T1000 (cell line): Measurements from ENCODE around the gene KIAA1671.

Experiments
- DNase-seq: peaks from one replicate; lab custom pipeline; 2025; ENCODE audit warnings: mixed read lengths; lab: John Stamatoyannopoulos, UW

Gene KIAA1671

DNA sequence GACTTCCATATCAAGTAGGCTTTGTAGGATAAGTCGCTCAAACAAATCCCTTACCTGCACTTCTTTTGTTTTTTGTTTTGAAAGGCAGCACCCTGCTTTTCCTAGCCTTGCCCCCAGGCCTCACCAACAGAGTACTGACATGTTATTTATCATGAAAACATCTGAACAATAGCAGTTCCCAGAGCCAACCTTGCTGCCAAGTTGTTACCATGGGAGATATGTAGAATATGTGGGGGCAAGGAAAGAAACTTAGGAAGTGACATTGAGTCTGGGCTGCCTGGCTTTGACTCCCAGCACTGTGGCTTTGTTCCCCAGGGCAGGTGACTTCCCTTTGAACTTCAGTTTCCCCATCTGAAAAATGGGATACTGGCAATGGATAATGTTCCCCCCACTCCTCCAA is 193.8 kb downstream of the KIAA1671 start:
- no peak for DNase-seq

GRCh38 chr22:25146906-25147641 is 194.6 kb downstream of the KIAA1671 start:
- DNase-seq, result no peak

DNA sequence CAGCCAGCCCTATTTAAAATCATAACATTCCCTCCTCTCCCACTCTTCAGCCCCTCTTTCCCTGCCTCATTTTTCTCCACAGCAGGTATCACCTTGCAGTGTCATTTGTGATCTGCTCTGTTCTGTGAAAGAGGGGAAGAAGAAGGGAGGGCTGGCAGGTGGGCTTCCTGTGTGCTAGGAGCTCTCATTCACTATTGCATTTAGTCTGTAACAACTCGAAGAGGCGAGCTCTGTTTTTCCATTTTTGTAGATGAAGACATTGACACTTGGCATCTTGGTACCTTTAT is 195.1 kb downstream of the KIAA1671 start:
- DNase-seq, result no peak

- no peak for DNase-seq
These were observed 195.7 kb downstream of the KIAA1671 start for GRCh38 chr22:25148149-25148691.

- DNase-seq, result no peak
These were observed 196.5 kb downstream of the KIAA1671 start for GRCh38 chr22:25149014-25149413.

GRCh38 chr22:25153961-25154666 is 201.6 kb downstream of the KIAA1671 start:
- DNase-seq, result no peak

DNA sequence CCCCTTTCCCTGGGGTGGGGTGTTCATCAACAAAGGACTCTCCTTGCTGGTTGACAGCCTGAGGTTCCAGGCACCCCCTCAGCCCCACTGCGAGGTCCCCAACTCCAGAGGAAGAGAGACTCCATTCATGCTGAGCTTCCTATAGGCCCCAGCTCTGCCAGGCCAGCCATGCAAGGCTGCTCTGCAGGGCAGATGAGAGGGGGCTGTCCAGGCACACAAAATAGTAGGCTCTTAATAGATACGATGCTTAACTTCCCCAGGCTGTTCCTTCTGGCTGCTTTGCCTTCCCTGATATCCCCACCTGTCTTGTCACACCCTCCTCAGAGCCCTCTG is 202.1 kb downstream of the KIAA1671 start:
- DNase-seq, result no peak

DNA sequence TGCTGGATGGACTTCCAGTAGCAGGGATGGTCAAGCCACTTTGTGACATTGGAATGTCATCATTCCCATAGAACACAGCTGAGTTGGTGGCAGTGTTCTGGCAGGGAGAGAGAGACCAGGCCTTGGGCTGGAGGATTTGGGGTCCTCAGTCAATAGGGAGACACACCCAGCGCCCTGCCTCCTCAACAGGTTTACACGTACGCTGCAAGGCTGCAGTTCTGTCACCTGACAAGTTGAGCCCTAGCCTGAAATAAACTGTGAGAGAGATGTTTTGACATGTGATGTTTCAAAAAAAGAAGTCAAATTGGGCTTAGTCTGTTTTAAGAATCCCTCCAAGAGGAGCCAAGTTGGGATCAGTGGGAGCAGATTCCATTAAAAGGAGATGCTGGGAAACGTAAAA is 204.2 kb downstream of the KIAA1671 start:
- DNase-seq, result no peak

GRCh38 chr22:25159028-25159427 is 206.5 kb downstream of the KIAA1671 start:
- DNase-seq, result no peak

- DNase-seq, result no peak
These were observed 207.8 kb downstream of the KIAA1671 start for GRCh38 chr22:25160120-25160996.

DNA sequence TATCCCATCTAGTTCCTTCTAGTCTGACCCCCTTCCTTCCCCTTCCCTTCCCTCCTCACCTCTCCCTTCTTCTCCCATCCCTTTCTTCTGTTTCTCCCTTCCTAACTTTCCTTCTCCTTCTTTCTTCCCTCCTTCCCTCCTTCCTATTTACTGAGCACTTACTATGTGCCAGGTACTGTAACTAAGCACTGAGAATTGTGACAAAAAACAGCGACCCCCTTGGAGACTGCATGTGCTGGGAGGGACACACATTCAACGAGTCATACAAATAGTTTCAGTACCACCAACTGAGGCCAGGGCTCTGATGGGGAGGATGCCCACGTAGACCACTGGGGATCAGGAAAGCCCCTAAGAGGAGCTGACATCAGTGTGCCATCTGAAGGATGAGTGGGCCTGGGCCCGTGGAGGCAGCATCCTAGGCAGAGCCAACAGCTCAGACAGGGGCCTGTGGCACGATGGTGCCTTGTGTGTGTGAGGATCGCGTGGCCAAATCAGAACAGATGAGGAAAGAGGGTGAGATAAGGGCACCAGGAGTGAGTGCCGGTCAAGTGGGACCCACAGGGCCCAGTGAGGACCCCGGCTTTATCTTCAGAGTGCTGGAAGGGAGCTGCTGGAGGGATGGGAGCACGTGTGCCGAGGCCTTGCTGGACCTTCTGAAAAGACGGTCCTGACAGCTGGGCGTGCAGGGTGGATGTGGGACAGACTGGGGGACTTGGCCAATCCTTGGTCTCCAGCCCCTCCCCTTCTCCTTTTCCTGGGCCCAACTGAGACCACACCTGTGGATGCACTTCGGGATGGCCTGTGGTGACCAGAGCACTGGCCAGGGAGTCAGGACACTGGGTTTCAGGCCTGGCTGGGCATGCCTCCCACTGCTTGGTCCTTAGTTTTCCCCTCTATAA is 208.8 kb downstream of the KIAA1671 start:
- DNase-seq, result no peak

GRCh38 chr22:25161916-25162530 is 209.5 kb downstream of the KIAA1671 start:
- DNase-seq, result no peak

GRCh38 chr22:25162561-25162960 is 210.0 kb downstream of the KIAA1671 start:
- DNase-seq, result no peak

DNA sequence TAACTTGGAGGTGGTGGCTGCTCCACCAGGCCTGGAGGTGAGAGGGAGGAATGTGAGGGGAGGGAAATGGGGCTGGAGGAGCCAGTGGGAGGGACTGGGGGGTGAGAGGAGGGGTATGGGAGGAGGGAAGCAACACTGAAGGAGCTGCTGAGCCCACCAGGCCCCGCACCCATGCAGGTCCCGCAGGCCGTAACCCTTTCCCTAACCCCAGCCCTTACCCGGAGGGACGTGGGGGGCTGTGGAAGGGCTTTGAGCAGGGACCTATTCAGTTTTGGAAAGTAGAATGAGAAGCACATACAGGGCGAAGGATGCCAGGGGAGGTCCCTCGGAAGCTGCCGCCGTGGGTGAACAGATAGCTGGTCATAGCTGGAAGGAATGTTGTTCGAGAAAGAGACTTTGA is 213.3 kb downstream of the KIAA1671 start:
- no peak for DNase-seq

DNA sequence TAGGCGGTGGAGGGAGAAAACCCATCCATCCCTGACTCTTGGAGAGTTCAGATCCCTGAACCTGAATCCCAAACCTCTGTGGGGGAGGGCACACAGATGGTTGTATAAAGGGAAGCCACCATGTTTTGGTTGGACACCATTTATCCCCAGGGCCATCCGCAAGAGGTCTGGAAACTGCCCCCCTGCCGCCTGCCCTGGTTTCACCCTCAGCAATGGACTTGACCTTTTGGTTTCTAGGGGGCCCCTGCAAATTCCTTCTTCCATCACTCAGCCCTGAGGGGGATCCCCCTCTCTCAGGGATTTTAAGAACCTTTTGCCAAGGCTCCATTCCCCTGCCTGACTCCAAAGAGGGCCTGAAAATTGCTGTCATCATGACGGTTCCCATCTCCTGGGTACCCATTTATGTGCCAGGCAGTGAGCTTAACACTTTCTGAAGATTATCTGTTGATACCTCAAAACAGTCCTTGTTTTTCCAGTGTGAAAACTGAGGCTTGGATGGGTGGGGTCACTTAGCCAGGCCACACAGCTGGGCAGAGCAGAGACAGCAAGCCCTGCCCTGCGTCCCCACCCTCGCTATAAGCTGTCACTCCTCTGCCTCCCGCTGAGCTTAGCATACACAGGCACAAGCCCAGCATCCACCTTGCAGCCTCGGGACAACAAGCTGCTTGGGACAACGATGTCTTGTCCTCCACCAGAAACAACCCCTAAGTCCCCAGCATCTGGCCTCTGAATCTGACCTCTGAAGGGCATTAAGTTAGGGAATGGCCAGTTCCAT is 213.9 kb downstream of the KIAA1671 start:
- DNase-seq, result no peak

DNA sequence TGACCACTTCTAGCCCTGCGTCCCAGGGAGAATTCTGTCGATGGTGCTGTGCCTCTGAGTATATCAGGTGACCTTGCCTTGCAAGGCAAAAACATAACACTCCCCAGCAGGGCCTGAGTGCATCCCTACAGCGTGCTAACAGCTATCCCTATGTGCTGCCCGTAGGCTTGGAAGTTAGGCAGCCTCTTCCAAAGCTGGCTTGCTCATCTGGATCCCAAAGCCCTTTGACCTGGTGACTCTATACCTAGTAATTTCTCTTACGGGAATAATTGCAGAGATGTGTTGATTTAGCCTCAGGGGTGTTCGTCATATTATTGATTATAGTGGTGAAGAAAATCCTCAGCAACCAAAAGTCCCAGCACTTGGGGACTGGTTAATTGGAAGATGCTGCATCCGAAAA is 214.6 kb downstream of the KIAA1671 start:
- DNase-seq, result no peak

- no peak for DNase-seq
These were observed 215.5 kb downstream of the KIAA1671 start for GRCh38 chr22:25167834-25168601.

- DNase-seq, result no peak
These were observed 216.9 kb downstream of the KIAA1671 start for GRCh38 chr22:25169278-25170031.

DNA sequence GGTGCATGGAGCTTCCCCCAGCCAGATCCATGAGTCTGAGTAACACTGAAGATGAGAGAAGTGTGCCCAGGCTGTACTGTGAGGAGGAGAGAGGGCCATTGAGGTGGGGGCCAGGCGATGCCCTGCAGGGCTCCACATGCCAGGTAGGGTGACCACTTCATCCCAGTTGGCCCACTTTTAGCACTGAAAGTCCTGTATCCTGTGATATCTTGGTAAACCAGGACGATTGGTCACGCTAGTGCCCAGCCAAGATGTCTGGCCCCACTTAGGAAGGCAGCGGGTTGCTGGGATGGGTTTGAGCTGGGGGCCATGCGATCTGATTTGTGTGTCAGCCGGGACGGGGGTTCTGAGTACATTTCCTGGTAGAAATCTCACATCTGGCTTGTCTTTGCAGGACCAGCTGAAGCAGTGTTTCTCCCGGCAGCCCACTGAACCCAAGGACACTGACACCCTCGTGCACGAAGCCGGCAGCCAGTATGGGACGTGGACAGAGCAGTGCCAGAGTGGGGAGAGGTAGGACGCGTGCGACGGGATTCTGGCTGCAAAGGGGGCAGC is 218.0 kb downstream of the KIAA1671 start:
- no peak for DNase-seq
